Left ventricle myocardium inferior (tissue), 1 donor: Measurements from ENCODE around the gene MAMSTR. TPM values are rescaled to one million over a fixed set of nuclear protein-coding genes. Genes with fewer than 3 reads are reported as not detected.

Experiments used
- DNase-seq: peaks from one replicate; pipeline ENCODE4 v3.0.0-alpha.2; 2020
- H3K27ac ChIP-seq: fragments of 200-600 bp; replicated peaks from 2 replicates; pipeline ENCODE4 v1.8.0; 2021
- H3K27me3 ChIP-seq: fragments of 200-600 bp; 2 replicates; pipeline ENCODE4 v1.8.0; 2021; ENCODE audit warnings: low read depth
- H3K36me3 ChIP-seq: fragments of 200-600 bp; 2 replicates; pipeline ENCODE4 v1.8.0; 2021
- H3K4me1 ChIP-seq: fragments of 200-600 bp; 2 replicates; pipeline ENCODE4 v1.8.0; 2021
- H3K4me3 ChIP-seq: fragments of 200-600 bp; 2 replicates; pipeline ENCODE4 v1.8.0; 2021; ENCODE audit warnings: mild to moderate bottlenecking, moderate library complexity
- H3K9me3 ChIP-seq: fragments of 200-600 bp; replicated peaks from 2 replicates; pipeline ENCODE4 v1.8.0; 2021
- CTCF ChIP-seq: fragments of 200-600 bp; IDR thresholded peaks from 2 replicates; pipeline ENCODE4 v1.8.0; 2021; ENCODE audit warnings: antibody characterized with exemption, mild to moderate bottlenecking, borderline replicate concordance
- intact Hi-C: fragments of 100-400 bp; cut with micrococcal nuclease; formaldehyde crosslinking; loops from one replicate; pipeline ENCODE4 v1.11.0; 2022
- total RNA-seq: library from RNA; stranded (reverse); fragmentation: NEBNext Ultra II Directional; extraction: Animal tissue kit (Norgen Biotek cat#: 25700); gene quantifications from one replicate; pipeline ENCODE4 v1.2.1, GENCODE V29; 2021
- donor health status: DM: no; HTN: yes; CAD: no; lungs with severe emphysema.

Gene MAMSTR
- total RNA-seq, 1 donor from 2014 or later, result 1.8 TPM

- Histone ChIP-seq H3K9me3 (no peaks in the 10 kb centered on the region), H3K27ac (no peak overlapping the region), H3K4me3 (no peak overlapping the region), H3K4me1 (peaks cover 13% of the 10 kb centered on the region), H3K36me3 (no peaks in the 10 kb centered on the region), H3K27me3 (no peaks in the 10 kb centered on the region)
- TF ChIP-seq CTCF, result no peak
- DNase-seq, result no peak
- intact Hi-C loops, result no loop called here
These were observed 55.0 kb downstream of the MAMSTR start for GRCh38 chr19:48664476-48664875.

- DNase-seq, result no peak
- Histone ChIP-seq H3K27me3 (no peaks in the 10 kb centered on the region), H3K9me3 (no peaks in the 10 kb centered on the region), H3K4me1 (peaks cover 13% of the 10 kb centered on the region), H3K27ac (no peak overlapping the region), H3K36me3 (no peaks in the 10 kb centered on the region), H3K4me3 (no peak overlapping the region)
- intact Hi-C loops, result no loop called here
- no peak for TF ChIP-seq CTCF
These were observed 55.9 kb downstream of the MAMSTR start for GRCh38 chr19:48663667-48664066.

Other genes starting within 250 kb of the MAMSTR start
- gene LMTK3, start 207.9 kb downstream of the MAMSTR start, total RNA-seq, result 1.1 TPM
- 0.33 TPM for gene SULT2B1, start 167.6 kb downstream of the MAMSTR start, total RNA-seq
- not detected for gene SPACA4, start 113.0 kb downstream of the MAMSTR start, total RNA-seq
- gene FAM83E, start 104.6 kb downstream of the MAMSTR start, total RNA-seq, result not detected
- 530 TPM for gene RPL18, start 100.5 kb downstream of the MAMSTR start, total RNA-seq
- gene SPHK2, start 100.2 kb downstream of the MAMSTR start, total RNA-seq, result 8.0 TPM
- gene DBP, start 82.3 kb downstream of the MAMSTR start, total RNA-seq, result 7.9 TPM
- 4.5 TPM for gene CA11, start 73.5 kb downstream of the MAMSTR start, total RNA-seq
- gene NTN5, start 46.7 kb downstream of the MAMSTR start, total RNA-seq, result 0.11 TPM
- not detected for gene FUT2, start 23.8 kb downstream of the MAMSTR start, total RNA-seq
- 13.9 TPM for gene RASIP1, start 20.9 kb upstream of the MAMSTR start, total RNA-seq
- 0.60 TPM for gene IZUMO1, start 27.2 kb upstream of the MAMSTR start, total RNA-seq
- 1.8 TPM for gene FUT1, start 32.9 kb upstream of the MAMSTR start, total RNA-seq
- gene FGF21, start 35.8 kb upstream of the MAMSTR start, total RNA-seq, result not detected
- gene BCAT2, start 91.3 kb upstream of the MAMSTR start, total RNA-seq, result 70.8 TPM
- gene HSD17B14, start 116.8 kb upstream of the MAMSTR start, total RNA-seq, result 1.8 TPM
- gene PLEKHA4, start 148.9 kb upstream of the MAMSTR start, total RNA-seq, result 24.7 TPM
- 76.4 TPM for gene PPP1R15A, start 152.7 kb upstream of the MAMSTR start, total RNA-seq
- gene TULP2, start 179.0 kb upstream of the MAMSTR start, total RNA-seq, result 0.55 TPM
- 221 TPM for gene NUCB1, start 180.6 kb upstream of the MAMSTR start, total RNA-seq
- not detected for gene DHDH, start 214.0 kb upstream of the MAMSTR start, total RNA-seq
- gene BAX, start 235.2 kb upstream of the MAMSTR start, total RNA-seq, result 25.5 TPM
- gene FTL, start 245.6 kb upstream of the MAMSTR start, total RNA-seq, result 834 TPM